ENCODE results near the gene HPDL.

DNA sequence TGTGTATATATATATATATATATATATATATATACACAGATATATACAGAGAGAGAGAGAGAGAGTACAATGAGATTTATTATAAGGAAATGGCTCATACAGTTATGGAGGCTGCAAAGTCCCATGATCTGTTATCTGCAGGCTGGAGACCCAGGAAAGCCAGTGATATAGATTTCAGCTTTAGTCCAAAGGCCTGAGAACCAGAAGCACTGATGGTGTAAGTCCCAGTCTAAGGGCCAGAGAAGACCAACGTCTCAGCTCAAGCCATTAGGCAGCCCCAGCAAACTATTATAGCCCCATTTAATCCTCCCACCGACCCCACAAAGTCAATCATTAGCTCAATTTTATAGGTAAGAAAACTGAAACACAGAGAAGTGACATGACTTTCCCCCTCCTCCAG lies 35.0 kb upstream of the HPDL start:
- no peak for TF ChIP-seq CTCF (IDR thresholded peaks at IDR 0.05)
- TF ChIP-seq EZH2phosphoT487 (IDR thresholded peaks at IDR 0.05) = no peak

All from neural progenitor cell (in vitro differentiated cells).